Neutrophil (primary cell): ENCODE measurements around the gene SLC22A13.

Experiments used
- H3K27ac ChIP-seq: fragments of 200-600 bp; sonication (generic); 2 replicates; pipeline ENCODE4 v1.5.1; 2016; ENCODE audit warnings: mild to moderate bottlenecking, moderate library complexity
- H3K27me3 ChIP-seq: fragments of 200-600 bp; sonication (generic); 2 replicates; pipeline ENCODE4 v1.6.0; 2016; ENCODE audit warnings: mild to moderate bottlenecking
- H3K36me3 ChIP-seq: fragments of 200-600 bp; sonication (generic); 2 replicates; pipeline ENCODE4 v1.5.1; 2017
- H3K4me1 ChIP-seq, 2 experiments: fragments of 200-600 bp in 1 of 2; sonication (generic) in 1 of 2; 1 replicate in 1 of 2; 2 replicates in 1 of 2; pipeline versions ENCODE4 v1.5.1 to v1.6.1; 2013 to 2016; ENCODE audit warnings: low read depth in 1 of 2, low read length in 1 of 2, mild to moderate bottlenecking in 1 of 2, moderate library complexity in 1 of 2; ENCODE audit not compliant: control insufficient read depth in 1 of 2, insufficient read depth in 1 of 2
- H3K4me3 ChIP-seq, 2 experiments: fragments of 200-600 bp in 1 of 2; sonication (generic) in 1 of 2; 1 replicate in 1 of 2; 2 replicates in 1 of 2; pipeline ENCODE4 v1.5.1; 2013 to 2016; ENCODE audit warnings: low read depth in 1 of 2, low read length in 1 of 2, mild to moderate bottlenecking in 1 of 2, moderate library complexity in 1 of 2
- H3K9me3 ChIP-seq: fragments of 200-600 bp; sonication (generic); 2 replicates; pipeline ENCODE4 v1.5.1; 2016
- TF ChIP-seq, protein P1 (sequence below): fragments of 200-600 bp; sonication (generic); IDR thresholded peaks from 2 replicates; pipeline ENCODE4 v1.5.1; 2016; ENCODE audit warnings: antibody characterized with exemption

The SLC22A13 gene

DNA sequence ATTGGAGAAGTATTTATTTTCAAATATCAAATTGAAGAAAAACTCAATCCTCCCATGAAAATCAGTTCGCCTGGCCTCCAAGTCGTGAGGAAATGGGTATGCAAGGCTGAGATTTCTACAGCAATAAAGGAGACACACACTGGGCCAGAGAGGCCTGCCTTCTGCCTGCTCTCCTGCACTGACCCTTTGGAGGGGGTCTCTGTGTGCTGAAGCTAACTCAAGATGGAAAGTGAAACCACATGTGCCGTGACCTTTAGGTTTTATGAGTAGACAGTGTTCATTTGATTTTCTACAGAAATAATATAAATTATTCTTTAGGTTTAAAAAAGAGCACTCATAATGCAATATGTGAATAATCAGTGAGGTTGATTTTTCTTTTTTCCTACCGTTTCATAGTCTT lies 11.9 kb upstream of the SLC22A13 start:
- H3K27me3 ChIP-seq, result no peaks in the 10 kb centered on the region
- H3K27ac ChIP-seq, result no peak overlapping the region
- peaks cover 61% of the 10 kb centered on the region for H3K36me3 ChIP-seq
- TF ChIP-seq, protein P1, sequence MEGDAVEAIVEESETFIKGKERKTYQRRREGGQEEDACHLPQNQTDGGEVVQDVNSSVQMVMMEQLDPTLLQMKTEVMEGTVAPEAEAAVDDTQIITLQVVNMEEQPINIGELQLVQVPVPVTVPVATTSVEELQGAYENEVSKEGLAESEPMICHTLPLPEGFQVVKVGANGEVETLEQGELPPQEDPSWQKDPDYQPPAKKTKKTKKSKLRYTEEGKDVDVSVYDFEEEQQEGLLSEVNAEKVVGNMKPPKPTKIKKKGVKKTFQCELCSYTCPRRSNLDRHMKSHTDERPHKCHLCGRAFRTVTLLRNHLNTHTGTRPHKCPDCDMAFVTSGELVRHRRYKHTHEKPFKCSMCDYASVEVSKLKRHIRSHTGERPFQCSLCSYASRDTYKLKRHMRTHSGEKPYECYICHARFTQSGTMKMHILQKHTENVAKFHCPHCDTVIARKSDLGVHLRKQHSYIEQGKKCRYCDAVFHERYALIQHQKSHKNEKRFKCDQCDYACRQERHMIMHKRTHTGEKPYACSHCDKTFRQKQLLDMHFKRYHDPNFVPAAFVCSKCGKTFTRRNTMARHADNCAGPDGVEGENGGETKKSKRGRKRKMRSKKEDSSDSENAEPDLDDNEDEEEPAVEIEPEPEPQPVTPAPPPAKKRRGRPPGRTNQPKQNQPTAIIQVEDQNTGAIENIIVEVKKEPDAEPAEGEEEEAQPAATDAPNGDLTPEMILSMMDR, result no peak
- H3K4me1 ChIP-seq, result peaks cover 21 to 22% of the 10 kb centered on the region in 2 experiments
- no peak overlapping the region for H3K4me3 ChIP-seq
- H3K9me3 ChIP-seq, result no peaks in the 10 kb centered on the region

DNA sequence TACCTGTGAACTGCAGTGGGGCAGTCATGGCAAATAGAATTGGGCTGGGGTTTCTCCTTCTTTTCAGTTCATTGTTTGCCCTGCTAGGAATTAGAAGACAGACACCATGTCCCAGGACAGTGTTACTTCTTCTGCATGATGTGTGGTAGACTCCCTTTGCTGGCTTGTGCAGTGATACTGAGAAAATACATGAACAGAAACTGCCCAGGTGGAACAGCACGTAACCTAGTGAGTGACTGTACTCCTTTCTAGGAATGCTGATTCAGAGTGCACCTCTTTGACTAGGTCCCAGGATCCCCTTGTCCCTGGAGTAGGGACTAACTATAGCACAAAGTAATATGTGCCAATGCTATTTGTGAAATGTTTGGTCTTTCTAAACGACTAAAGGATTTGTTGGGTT lies 10.7 kb upstream of the SLC22A13 start:
- Histone ChIP-seq H3K27me3 (no peaks in the 10 kb centered on the region), H3K4me1 (peaks cover 30% of the 10 kb centered on the region in 2 experiments), H3K36me3 (peaks cover 49% of the 10 kb centered on the region), H3K27ac (no peak overlapping the region), H3K9me3 (no peaks in the 10 kb centered on the region), H3K4me3 (no peak overlapping the region)
- TF ChIP-seq, protein P1, result no peak

DNA sequence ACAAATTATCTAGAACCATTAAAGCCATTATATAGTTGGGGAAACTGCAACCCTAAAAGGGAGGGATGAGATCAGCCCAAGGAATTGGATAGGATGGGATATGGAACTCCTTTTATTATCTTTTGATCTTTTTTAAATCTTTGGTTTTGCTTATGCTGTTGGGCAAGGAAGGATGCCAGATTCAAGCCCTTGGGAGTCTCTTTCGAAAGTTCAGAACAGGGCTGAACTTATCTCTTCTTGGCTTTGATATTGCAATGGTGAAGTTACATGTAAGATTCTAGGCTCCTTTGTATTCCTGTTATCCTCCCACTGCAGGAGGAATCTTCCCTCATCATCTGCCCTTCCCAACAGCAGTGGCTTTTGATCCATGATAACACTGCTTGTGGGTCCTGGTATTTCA lies 10.0 kb upstream of the SLC22A13 start:
- Histone ChIP-seq H3K4me3 (no peak overlapping the region), H3K4me1 (peaks cover 35 to 36% of the 10 kb centered on the region in 2 experiments), H3K36me3 (peaks cover 42% of the 10 kb centered on the region), H3K27ac (no peak overlapping the region), H3K9me3 (no peaks in the 10 kb centered on the region), H3K27me3 (no peaks in the 10 kb centered on the region)
- TF ChIP-seq, protein P1, result no peak

DNA sequence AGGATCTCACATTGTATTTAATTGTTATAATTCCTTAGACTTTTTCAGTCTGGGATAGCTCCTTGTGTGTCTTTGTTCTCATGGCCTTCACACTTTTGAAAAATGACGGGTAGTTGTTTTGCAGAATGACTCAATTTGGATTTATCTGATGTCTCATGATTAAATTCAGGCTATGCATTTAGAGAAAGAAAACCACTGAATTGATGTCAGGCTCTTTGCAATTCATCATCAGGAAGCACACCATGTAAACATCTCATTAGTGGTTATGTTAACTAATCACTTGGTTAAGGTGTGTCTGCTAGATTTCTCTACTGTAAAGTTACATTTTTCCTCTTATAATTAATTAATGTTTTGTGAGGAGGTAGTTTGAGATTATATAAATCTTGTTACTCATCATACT lies 8.0 kb upstream of the SLC22A13 start:
- no peaks in the 10 kb centered on the region for H3K9me3 ChIP-seq
- TF ChIP-seq, protein P1, result no peak
- peak overlapping the region; percentile 72 for H3K27ac ChIP-seq
- H3K27me3 ChIP-seq, result no peaks in the 10 kb centered on the region
- no peak overlapping the region for H3K4me3 ChIP-seq
- peaks cover 24% of the 10 kb centered on the region for H3K36me3 ChIP-seq
- peaks cover 35 to 36% of the 10 kb centered on the region in 2 experiments for H3K4me1 ChIP-seq

DNA sequence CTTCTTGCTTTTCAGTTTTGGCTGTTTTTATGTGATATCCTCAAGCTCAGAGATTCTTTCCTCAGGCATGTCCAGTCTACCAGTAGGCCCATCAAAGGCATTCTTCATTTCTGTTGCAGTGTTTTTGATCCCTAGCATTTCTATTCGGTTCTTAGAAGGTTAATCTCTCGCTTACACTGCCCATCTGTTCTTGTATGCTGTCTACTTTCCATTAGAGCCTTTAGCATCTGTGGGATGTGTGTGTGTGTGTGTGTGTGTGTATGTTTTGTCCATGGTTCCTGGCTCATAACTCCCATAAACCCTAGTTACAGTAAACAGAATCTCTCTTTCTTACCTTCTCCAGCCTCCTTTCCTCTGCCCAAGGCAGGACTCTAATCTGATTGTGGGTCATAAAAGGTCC lies 5.1 kb upstream of the SLC22A13 start:
- no peak overlapping the region for H3K4me3 ChIP-seq

More for the DNA sequence above, 5.1 kb upstream of the SLC22A13 start:
- Histone ChIP-seq H3K27ac (no peak overlapping the region), H3K27me3 (no peaks in the 10 kb centered on the region), H3K36me3 (no peaks in the 10 kb centered on the region), H3K9me3 (no peaks in the 10 kb centered on the region), H3K4me1 (peaks cover 35 to 36% of the 10 kb centered on the region in 2 experiments)
- TF ChIP-seq, protein P1, result no peak
